ENCODE results near the gene HCAR2.
"Not testable (repeated sequence)": the region's sequence is repeated elsewhere in the genome, so short reads cannot be mapped to it uniquely, and the experiment has no call there.

Gene HCAR2

GRCh38 chr12:122722387-122722786 is 19.2 kb upstream of the HCAR2 start:
- H3K79me2 ChIP-seq (ENCODE audit: insufficient read depth, low read length), result no peaks in the 10 kb centered on the region
- no peak overlapping the region for H3K4me2 ChIP-seq (ENCODE audit: low read depth, low read length, poor library complexity, severe bottlenecking)
- H3F3A ChIP-seq (ENCODE audit: low read depth), result no peaks in the 10 kb centered on the region
- H3K9me2 ChIP-seq (replicated peaks; ENCODE audit: low read depth, low read length), result no peaks in the 10 kb centered on the region
- H3K9ac ChIP-seq (ENCODE audit: low read depth, low read length, poor library complexity, severe bottlenecking), result no peak overlapping the region
- H4K20me1 ChIP-seq (ENCODE audit: insufficient read depth, low read length, poor library complexity, severe bottlenecking), result no peaks in the 10 kb centered on the region
- H3K4me1 ChIP-seq (ENCODE audit: insufficient read depth, low read length, poor library complexity, severe bottlenecking), result peaks cover 10% of the 10 kb centered on the region
- H3K27me3 ChIP-seq (ENCODE audit: insufficient read depth, low read length, poor library complexity, severe bottlenecking), result no peaks in the 10 kb centered on the region
- TF ChIP-seq CTCF (conservative IDR thresholded peaks at IDR 0.05; ENCODE audit: low read length), result no peak
- TF ChIP-seq EZH2phosphoT487 (IDR thresholded peaks at IDR 0.05; ENCODE audit: borderline replicate concordance), result no peak
- H2AFZ ChIP-seq (ENCODE audit: low read length), result no peak overlapping the region
- no peaks in the 10 kb centered on the region for H3K9me3 ChIP-seq (ENCODE audit: insufficient read depth, low read depth, low read length)
- no peak overlapping the region for H3K4me3 ChIP-seq (ENCODE audit: low read length, poor library complexity, severe bottlenecking)
- no peaks in the 10 kb centered on the region for H3K36me3 ChIP-seq (ENCODE audit: insufficient read depth, low read length)

- Histone ChIP-seq H3K9ac (ENCODE audit: low read depth, low read length, poor library complexity, severe bottlenecking) (no peak overlapping the region), H4K20me1 (ENCODE audit: insufficient read depth, low read length, poor library complexity, severe bottlenecking) (no peaks in the 10 kb centered on the region), H3K4me3 (ENCODE audit: low read length, poor library complexity, severe bottlenecking) (no peak overlapping the region), H3K9me2 (replicated peaks; ENCODE audit: low read depth, low read length) (no peaks in the 10 kb centered on the region), H3K4me1 (ENCODE audit: insufficient read depth, low read length, poor library complexity, severe bottlenecking) (peaks cover 8% of the 10 kb centered on the region), H3K4me2 (ENCODE audit: low read depth, low read length, poor library complexity, severe bottlenecking) (no peak overlapping the region), H3K79me2 (ENCODE audit: insufficient read depth, low read length) (no peaks in the 10 kb centered on the region), H3K27me3 (ENCODE audit: insufficient read depth, low read length, poor library complexity, severe bottlenecking) (no peaks in the 10 kb centered on the region), H3K36me3 (ENCODE audit: insufficient read depth, low read length) (no peaks in the 10 kb centered on the region), H2AFZ (ENCODE audit: low read length) (no peak overlapping the region), H3F3A (ENCODE audit: low read depth) (no peaks in the 10 kb centered on the region), H3K9me3 (ENCODE audit: insufficient read depth, low read depth, low read length) (no peaks in the 10 kb centered on the region)
- no peak for TF ChIP-seq CTCF (conservative IDR thresholded peaks at IDR 0.05; ENCODE audit: low read length)
- no peak for TF ChIP-seq EZH2phosphoT487 (IDR thresholded peaks at IDR 0.05; ENCODE audit: borderline replicate concordance)
Observed at GRCh38 chr12:122721057-122721545, 17.9 kb upstream of the HCAR2 start.

GRCh38 chr12:122716658-122717057 is 13.5 kb upstream of the HCAR2 start, which contains the start of gene HCAR3:
TSS of gene HCAR3 (minus strand) at chr12:122716811. CDS start at chr12:122716737, 74 bp downstream.
- not testable (repeated sequence) for H3K36me3 ChIP-seq (ENCODE audit: insufficient read depth, low read length); H3K4me3 ChIP-seq (ENCODE audit: low read length, poor library complexity, severe bottlenecking); H4K20me1 ChIP-seq (ENCODE audit: insufficient read depth, low read length, poor library complexity, severe bottlenecking); H2AFZ ChIP-seq (ENCODE audit: low read length); H3K9me3 ChIP-seq (ENCODE audit: insufficient read depth, low read depth, low read length); H3K4me2 ChIP-seq (ENCODE audit: low read depth, low read length, poor library complexity, severe bottlenecking); H3F3A ChIP-seq (ENCODE audit: low read depth); H3K4me1 ChIP-seq (ENCODE audit: insufficient read depth, low read length, poor library complexity, severe bottlenecking); H3K27me3 ChIP-seq (ENCODE audit: insufficient read depth, low read length, poor library complexity, severe bottlenecking); H3K9me2 ChIP-seq (replicated peaks; ENCODE audit: low read depth, low read length); H3K9ac ChIP-seq (ENCODE audit: low read depth, low read length, poor library complexity, severe bottlenecking); H3K79me2 ChIP-seq (ENCODE audit: insufficient read depth, low read length)

GRCh38 chr12:122715211-122715610 is 12.1 kb upstream of the HCAR2 start:
- H4K20me1 ChIP-seq (ENCODE audit: insufficient read depth, low read length, poor library complexity, severe bottlenecking); H3K9me3 ChIP-seq (ENCODE audit: insufficient read depth, low read depth, low read length); H3F3A ChIP-seq (ENCODE audit: low read depth); H3K9me2 ChIP-seq (replicated peaks; ENCODE audit: low read depth, low read length); H3K79me2 ChIP-seq (ENCODE audit: insufficient read depth, low read length); H3K9ac ChIP-seq (ENCODE audit: low read depth, low read length, poor library complexity, severe bottlenecking); H3K27me3 ChIP-seq (ENCODE audit: insufficient read depth, low read length, poor library complexity, severe bottlenecking); H3K4me2 ChIP-seq (ENCODE audit: low read depth, low read length, poor library complexity, severe bottlenecking); H2AFZ ChIP-seq (ENCODE audit: low read length); H3K36me3 ChIP-seq (ENCODE audit: insufficient read depth, low read length); H3K4me3 ChIP-seq (ENCODE audit: low read length, poor library complexity, severe bottlenecking); H3K4me1 ChIP-seq (ENCODE audit: insufficient read depth, low read length, poor library complexity, severe bottlenecking): not testable (repeated sequence)

GRCh38 chr12:122713491-122714188 is 10.5 kb upstream of the HCAR2 start:
- H3K36me3 ChIP-seq (ENCODE audit: insufficient read depth, low read length); H3K4me2 ChIP-seq (ENCODE audit: low read depth, low read length, poor library complexity, severe bottlenecking); H3F3A ChIP-seq (ENCODE audit: low read depth); H3K9me3 ChIP-seq (ENCODE audit: insufficient read depth, low read depth, low read length); H2AFZ ChIP-seq (ENCODE audit: low read length); H3K9me2 ChIP-seq (replicated peaks; ENCODE audit: low read depth, low read length); H3K27me3 ChIP-seq (ENCODE audit: insufficient read depth, low read length, poor library complexity, severe bottlenecking); H3K4me1 ChIP-seq (ENCODE audit: insufficient read depth, low read length, poor library complexity, severe bottlenecking); H4K20me1 ChIP-seq (ENCODE audit: insufficient read depth, low read length, poor library complexity, severe bottlenecking); H3K4me3 ChIP-seq (ENCODE audit: low read length, poor library complexity, severe bottlenecking); H3K9ac ChIP-seq (ENCODE audit: low read depth, low read length, poor library complexity, severe bottlenecking); H3K79me2 ChIP-seq (ENCODE audit: insufficient read depth, low read length): not testable (repeated sequence)

- H4K20me1 ChIP-seq (ENCODE audit: insufficient read depth, low read length, poor library complexity, severe bottlenecking); H3K79me2 ChIP-seq (ENCODE audit: insufficient read depth, low read length); H3K9ac ChIP-seq (ENCODE audit: low read depth, low read length, poor library complexity, severe bottlenecking); H3F3A ChIP-seq (ENCODE audit: low read depth); H3K4me3 ChIP-seq (ENCODE audit: low read length, poor library complexity, severe bottlenecking); H3K9me2 ChIP-seq (replicated peaks; ENCODE audit: low read depth, low read length); H3K4me2 ChIP-seq (ENCODE audit: low read depth, low read length, poor library complexity, severe bottlenecking); H3K9me3 ChIP-seq (ENCODE audit: insufficient read depth, low read depth, low read length); H3K27me3 ChIP-seq (ENCODE audit: insufficient read depth, low read length, poor library complexity, severe bottlenecking); H3K36me3 ChIP-seq (ENCODE audit: insufficient read depth, low read length); H3K4me1 ChIP-seq (ENCODE audit: insufficient read depth, low read length, poor library complexity, severe bottlenecking); H2AFZ ChIP-seq (ENCODE audit: low read length): not testable (repeated sequence)
Observed at GRCh38 chr12:122711266-122711665, 8.1 kb upstream of the HCAR2 start.

Data from Loucy (cell line).